GM21576 (cell line): ENCODE measurements around the gene PKP2.

Source experiments
- ATAC-seq: cut with Tn5 transposase; IDR thresholded peaks from one replicate; pipeline ENCODE4 v1.9.1; 2021; ENCODE audit warnings: mild to moderate bottlenecking, moderate library complexity; ENCODE audit not compliant: unreplicated experiment

PKP2 gene

GRCh38 chr12:32819424-32819823, 77.2 kb downstream of the PKP2 start:
- ATAC-seq: no peak

DNA sequence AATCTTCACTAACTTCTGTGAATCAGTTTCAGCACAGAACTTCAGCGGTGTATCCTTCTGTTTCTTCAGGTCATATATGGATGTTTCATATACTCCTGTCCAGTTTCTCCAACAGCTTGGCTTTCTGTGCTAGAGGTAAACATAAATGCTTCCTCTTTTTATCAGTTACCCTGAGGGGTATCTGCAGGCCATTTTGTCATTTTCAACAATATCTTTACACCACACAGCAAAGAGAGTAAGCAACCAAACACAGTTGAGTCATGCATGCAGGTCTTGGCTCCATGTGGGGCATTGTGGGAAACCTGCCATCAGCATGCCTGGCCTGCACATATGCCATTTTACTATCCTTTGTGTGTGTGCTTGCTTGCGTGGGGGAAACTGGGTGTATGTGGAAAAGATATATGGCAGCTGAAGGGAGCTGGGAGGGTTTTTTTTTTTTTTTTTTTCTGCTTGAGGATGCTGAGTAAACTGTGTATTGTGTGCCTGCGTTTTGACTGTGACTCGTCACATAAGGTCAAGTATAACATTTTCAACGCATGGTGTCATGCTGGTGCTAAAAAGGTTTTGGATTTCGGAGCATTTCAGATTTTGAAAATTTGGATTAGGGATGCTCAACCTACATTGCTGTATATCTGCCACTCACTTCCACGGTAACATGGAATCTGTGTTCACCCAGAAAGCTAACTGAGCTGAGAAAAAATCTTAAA, 84.7 kb downstream of the PKP2 start:
- no peak for ATAC-seq

DNA sequence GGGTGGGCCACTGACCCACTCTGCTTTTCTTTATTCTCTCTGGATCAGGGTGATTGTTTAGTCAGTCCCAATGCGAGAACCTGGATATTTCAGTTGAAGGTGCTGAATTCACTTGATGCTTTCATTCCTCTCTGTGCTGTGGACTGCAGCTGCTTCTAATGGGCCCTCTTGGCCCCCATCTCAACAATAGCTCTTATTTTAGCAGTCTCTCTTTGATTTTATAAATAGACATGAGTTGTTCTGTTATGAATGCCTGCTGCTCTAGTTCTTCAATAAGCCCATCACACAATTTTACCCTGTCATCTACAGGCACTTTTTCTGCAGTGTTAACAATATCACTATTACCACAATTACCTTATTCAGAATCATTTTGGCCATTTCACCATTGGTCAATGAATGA, 86.7 kb downstream of the PKP2 start:
- ATAC-seq: no peak

- ATAC-seq: no peak
Measured at GRCh38 chr12:32809196-32809595, 87.4 kb downstream of the PKP2 start.

DNA sequence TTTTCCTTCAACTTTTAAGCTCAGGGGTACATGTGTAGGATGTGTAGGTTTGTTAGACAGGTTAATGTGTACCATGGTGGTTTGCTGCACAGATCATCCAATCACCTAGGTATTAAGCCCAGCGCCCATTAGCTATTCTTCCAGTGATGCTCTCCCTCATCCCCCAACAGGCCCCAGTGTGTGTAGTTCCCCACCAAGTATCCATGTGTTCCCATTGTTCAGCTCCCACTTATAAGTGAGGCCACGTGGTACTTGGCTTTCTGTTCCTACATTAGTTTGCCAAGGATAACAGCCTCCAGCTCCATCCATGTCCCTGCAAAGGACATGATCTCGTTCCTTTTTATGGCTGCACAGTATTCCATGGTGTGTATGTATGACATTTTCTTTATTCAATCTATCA, 92.3 kb downstream of the PKP2 start:
- no peak for ATAC-seq

- ATAC-seq: no peak
Measured at GRCh38 chr12:32801269-32801980, 95.2 kb downstream of the PKP2 start.

GRCh38 chr12:32794281-32794680, 102.3 kb downstream of the PKP2 start:
- no peak for ATAC-seq

GRCh38 chr12:32789916-32790315, 106.7 kb downstream of the PKP2 start:
- ATAC-seq: no peak

- no peak for ATAC-seq
Measured at GRCh38 chr12:32789446-32789845, 107.1 kb downstream of the PKP2 start.

- ATAC-seq: no peak
Measured at GRCh38 chr12:32788405-32788804, 108.2 kb downstream of the PKP2 start.

- no peak for ATAC-seq
Measured at GRCh38 chr12:32785557-32785956, 111.0 kb downstream of the PKP2 start.

DNA sequence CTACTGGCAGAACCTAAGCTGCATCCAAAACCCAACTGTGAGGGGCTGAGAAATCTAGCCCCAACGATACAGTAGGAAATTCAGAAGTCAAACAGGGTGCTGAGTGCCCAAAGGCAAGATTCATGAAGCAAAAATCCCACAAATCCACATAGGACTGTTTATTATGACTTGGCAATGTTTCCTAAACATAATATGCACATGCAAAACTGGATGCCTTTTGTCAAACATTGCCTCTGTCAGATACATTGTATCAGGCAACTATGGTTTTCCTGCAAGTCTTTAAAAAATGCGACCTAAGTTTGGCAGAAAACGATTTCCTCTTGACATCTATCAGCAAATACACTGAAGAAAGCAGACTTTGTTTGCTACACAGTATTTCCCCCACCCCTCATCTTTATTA, 113.5 kb downstream of the PKP2 start:
- ATAC-seq: no peak

DNA sequence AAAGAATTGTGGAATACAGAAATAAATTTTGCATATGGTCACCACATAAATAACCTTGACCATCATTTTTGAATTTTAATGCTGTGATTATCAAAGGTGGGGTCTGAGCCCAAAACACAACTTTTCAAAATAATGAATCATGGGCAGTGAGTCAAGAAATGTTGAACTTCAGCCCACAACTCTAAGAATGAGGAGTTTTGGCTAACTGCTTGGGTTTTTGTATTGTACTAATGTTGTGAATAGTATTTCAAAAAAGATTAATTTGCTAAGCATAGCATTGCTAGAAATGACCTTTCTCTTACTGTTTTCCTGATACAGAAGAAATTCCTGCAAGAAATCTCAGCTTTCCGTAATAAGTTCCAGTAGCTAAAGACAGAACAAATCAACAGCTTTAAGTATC, 116.5 kb downstream of the PKP2 start:
- no peak for ATAC-seq

DNA sequence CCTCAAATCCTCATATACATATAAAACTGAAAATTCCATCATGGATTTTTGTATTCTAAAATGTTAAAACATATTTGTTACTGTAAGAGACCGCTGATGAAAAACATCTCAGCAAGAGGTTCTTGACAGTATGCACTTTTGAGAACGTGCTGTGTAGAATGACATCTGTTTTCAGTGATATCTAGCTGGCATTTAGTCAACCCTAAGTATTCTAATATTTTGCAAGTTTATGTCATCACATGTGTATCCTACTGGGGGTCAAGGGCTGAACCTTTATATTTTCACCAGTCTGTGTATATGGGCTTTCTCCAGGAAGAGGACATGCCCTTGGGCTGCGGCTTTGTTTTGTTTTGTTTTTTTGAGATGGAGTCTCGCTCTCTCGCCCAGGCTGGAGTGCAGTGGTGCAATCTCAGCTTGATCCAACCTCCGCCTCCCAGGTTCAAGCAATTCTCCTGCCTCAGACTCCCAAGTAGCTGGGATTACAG, 118.8 kb downstream of the PKP2 start:
- ATAC-seq: no peak

GRCh38 chr12:32777159-32777558, 119.4 kb downstream of the PKP2 start:
- no peak for ATAC-seq

DNA sequence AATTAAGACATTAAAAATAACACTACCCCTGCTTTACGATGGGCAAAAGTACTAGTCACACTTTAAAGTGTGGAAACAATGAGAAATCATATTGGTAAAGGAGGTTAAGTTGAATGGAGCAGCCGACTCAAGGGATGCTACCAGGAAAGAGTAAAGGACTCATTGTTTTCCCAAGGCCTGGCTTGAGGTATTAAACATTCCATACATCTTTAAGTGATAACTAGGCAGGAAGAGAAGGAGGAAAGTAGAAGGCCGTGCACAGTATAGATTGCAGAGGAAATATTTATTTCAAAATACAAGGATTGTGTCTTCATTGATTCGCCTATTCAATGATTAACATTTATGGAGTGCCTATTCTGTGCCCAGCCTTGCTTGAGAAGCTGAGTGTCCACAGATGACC, 120.3 kb downstream of the PKP2 start:
- ATAC-seq: no peak

- no peak for ATAC-seq
Measured at GRCh38 chr12:32773691-32774090, 122.9 kb downstream of the PKP2 start.

- ATAC-seq: no peak
Measured at GRCh38 chr12:32770141-32770540, 126.4 kb downstream of the PKP2 start.

- ATAC-seq: no peak
Measured at GRCh38 chr12:32768518-32768917, 128.1 kb downstream of the PKP2 start.

DNA sequence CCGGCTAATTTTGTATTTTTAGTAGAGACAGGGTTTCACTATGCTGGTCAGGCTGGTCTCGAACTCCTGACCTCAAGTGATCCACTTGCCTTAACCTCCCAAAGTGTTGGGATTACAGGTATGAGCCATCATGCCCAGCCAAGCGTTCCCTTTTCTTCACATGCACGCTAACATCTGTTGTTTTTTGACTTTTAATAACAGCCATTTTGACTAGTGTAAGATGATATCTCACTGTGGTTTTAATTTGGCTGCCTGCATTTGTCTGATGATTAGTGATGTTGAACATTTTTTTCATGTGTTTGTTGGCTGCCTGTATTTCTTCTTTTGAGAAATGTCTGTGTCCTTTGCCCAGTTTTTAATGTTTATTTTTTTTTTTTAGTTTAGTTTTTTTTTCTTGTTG, 130.7 kb downstream of the PKP2 start:
- no peak for ATAC-seq

- no peak for ATAC-seq
Measured at GRCh38 chr12:32761716-32762115, 134.9 kb downstream of the PKP2 start.

DNA sequence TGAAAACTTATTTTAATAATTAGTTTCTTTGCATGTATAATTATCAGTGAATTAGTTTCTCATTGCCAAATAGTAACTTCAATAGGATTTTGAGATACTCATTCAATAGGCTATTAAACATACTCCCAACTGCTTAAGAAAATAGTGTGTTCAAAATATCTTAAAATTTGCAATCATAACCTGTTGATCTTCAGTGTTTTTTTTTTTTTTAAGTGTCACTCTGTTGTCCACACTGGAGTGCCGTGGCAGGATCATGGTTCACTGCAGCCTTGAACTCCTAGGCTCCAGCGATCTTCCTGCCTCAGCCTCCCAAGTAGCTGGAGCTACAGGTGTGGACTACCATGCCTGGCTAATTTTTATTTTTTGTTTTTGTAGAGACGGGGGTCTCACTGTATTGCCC, 139.4 kb downstream of the PKP2 start:
- ATAC-seq: no peak
